Calu3 (cell line): ENCODE results near the gene RIN1. TPM values are rescaled to one million over a fixed set of nuclear protein-coding genes. Genes with fewer than 3 reads are reported as not detected.

Experiments
- BruUV-seq: library from RNA; stranded (reverse); fragments of 400-500 nt; replicated peaks from 2 replicates; lab custom pipeline; 2021; lab: Mats Ljungman, UMichigan
- CTCF ChIA-PET: fragments of 300-600 bp; sonication (Branson Sonifier 250); formaldehyde crosslinking; loops from one replicate; lab custom pipeline; 2022; ENCODE audit warnings: antibody characterized with exemption; lab: Charles Lee
- DNase-seq: peaks from one replicate; pipeline ENCODE4 v3.0.0; 2022
- H3K27ac Mint-ChIP-seq: one replicate; pipeline ENCODE4 v1.8.0; 2022; ENCODE audit warnings: mixed read lengths; ENCODE audit not compliant: unreplicated experiment
- H3K27me3 Mint-ChIP-seq: one replicate; pipeline ENCODE4 v1.8.0; 2022; ENCODE audit warnings: mixed read lengths; ENCODE audit not compliant: unreplicated experiment
- H3K36me3 Mint-ChIP-seq: one replicate; pipeline ENCODE4 v1.8.0; 2022; ENCODE audit warnings: mild to moderate bottlenecking, moderate library complexity, mixed read lengths; ENCODE audit not compliant: insufficient read depth, unreplicated experiment
- H3K4me1 Mint-ChIP-seq: one replicate; pipeline ENCODE4 v1.8.0; 2022; ENCODE audit warnings: mild to moderate bottlenecking, low read depth, mixed read lengths; ENCODE audit not compliant: unreplicated experiment
- H3K4me3 Mint-ChIP-seq: one replicate; pipeline ENCODE4 v1.8.0; 2022; ENCODE audit warnings: mild to moderate bottlenecking, low read depth, moderate library complexity, mixed read lengths; ENCODE audit not compliant: unreplicated experiment
- H3K9me3 Mint-ChIP-seq: one replicate; pipeline ENCODE4 v1.8.0; 2022; ENCODE audit warnings: low read depth, mixed read lengths; ENCODE audit not compliant: unreplicated experiment
- intact Hi-C: fragments of 100-400 bp; cut with micrococcal nuclease; formaldehyde crosslinking; loops from one replicate; pipeline ENCODE4 v1.10.0; 2022; ENCODE audit not compliant: unreplicated experiment
- total RNA-seq: library from RNA; stranded (reverse); gene quantifications from 2 replicates; pipeline ENCODE4 v1.2.3, GENCODE V29; 2022
- TF ChIP-seq, protein P1 (sequence below): fragments of 200-600 bp; IDR thresholded peaks from one replicate; pipeline ENCODE4 v1.8.0; 2022; ENCODE audit warnings: antibody characterized with exemption; ENCODE audit not compliant: unreplicated experiment

Gene RIN1
- total RNA-seq, 1 experiment from 2014 or later, result 17.6 TPM

DNA sequence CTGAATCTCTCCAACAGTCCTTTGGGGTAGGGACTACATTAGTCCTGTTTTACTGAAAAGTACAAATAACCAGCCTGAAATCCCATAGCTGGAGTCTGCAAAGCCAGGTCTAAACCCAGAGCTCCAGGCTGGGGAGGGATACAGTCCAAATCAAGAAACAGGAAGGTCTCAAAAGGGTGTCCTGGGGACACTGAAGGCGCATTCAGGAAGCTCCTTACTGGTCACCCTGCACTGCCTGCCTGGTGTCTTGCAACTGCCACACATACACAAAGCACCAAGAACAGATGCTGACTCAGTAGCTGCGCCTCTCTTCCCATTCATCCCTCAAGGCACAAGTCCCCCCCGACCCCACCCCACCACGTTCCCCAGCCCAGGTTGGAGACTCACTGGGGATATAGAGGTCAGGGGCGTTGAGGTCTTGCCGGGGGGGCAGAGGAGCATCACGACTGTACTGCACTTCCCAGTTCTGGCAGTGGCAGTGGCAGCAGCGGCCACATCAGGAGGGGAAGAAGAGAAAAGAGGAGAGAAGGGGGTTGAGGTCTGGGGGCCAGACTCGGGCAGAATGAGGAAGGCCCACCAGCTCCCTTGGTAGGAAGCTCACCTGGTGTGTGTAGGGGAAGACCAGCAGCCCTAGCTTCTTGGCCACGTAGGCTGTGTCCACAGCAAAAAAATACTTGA is 48.9 kb downstream of the RIN1 start:
- TF ChIP-seq, protein P1, sequence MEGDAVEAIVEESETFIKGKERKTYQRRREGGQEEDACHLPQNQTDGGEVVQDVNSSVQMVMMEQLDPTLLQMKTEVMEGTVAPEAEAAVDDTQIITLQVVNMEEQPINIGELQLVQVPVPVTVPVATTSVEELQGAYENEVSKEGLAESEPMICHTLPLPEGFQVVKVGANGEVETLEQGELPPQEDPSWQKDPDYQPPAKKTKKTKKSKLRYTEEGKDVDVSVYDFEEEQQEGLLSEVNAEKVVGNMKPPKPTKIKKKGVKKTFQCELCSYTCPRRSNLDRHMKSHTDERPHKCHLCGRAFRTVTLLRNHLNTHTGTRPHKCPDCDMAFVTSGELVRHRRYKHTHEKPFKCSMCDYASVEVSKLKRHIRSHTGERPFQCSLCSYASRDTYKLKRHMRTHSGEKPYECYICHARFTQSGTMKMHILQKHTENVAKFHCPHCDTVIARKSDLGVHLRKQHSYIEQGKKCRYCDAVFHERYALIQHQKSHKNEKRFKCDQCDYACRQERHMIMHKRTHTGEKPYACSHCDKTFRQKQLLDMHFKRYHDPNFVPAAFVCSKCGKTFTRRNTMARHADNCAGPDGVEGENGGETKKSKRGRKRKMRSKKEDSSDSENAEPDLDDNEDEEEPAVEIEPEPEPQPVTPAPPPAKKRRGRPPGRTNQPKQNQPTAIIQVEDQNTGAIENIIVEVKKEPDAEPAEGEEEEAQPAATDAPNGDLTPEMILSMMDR, result no peak
- Mint-ChIP-seq H3K9me3 (no peaks in the 10 kb centered on the region), H3K4me1 (peaks cover 17% of the 10 kb centered on the region), H3K27ac (peak overlapping the region; percentile 50), H3K27me3 (peaks cover 16% of the 10 kb centered on the region), H3K36me3 (peaks cover 48% of the 10 kb centered on the region), H3K4me3 (peak overlapping the region; percentile 80)
- intact Hi-C loops, result no loop called here
- no TSS peak for BruUV-seq
- DNase-seq, result no peak
- CTCF ChIA-PET, result interaction anchor here (0.7 kb wide), 1 partner anchor 14 kb away, joined by 8 read pairs; no protein-coding TSS in a partner anchor

DNA sequence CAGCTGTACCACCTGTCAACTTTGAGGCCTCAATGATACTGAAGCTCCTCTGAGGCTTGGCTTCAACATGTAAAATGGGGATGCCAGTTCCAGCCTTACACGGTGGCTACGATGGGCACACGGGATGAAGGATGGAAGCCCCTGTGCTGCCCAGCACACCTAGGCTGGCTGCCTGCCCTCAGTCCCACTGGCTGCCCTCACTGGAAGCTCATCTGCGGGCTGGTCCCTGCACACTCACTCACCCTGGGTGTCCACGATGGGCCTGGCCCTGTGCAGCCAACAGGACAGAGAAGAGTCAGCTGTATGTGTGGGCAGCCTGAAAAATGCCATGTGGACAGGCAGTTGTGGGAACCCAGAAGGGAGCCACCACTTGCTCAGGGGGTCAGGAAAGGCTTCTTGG is 49.5 kb downstream of the RIN1 start:
- no peak for DNase-seq
- peaks cover 20% of the 10 kb centered on the region for H3K4me1 Mint-ChIP-seq
- H3K36me3 Mint-ChIP-seq, result peaks cover 53% of the 10 kb centered on the region
- no peaks in the 10 kb centered on the region for H3K9me3 Mint-ChIP-seq
- BruUV-seq, result no TSS peak
- H3K27me3 Mint-ChIP-seq, result peaks cover 13% of the 10 kb centered on the region
- TF ChIP-seq, protein P1, result no peak
- H3K4me3 Mint-ChIP-seq, result no peak overlapping the region
- H3K27ac Mint-ChIP-seq, result no peak overlapping the region
- CTCF ChIA-PET, result no interaction called here
- intact Hi-C loops, result no loop called here

DNA sequence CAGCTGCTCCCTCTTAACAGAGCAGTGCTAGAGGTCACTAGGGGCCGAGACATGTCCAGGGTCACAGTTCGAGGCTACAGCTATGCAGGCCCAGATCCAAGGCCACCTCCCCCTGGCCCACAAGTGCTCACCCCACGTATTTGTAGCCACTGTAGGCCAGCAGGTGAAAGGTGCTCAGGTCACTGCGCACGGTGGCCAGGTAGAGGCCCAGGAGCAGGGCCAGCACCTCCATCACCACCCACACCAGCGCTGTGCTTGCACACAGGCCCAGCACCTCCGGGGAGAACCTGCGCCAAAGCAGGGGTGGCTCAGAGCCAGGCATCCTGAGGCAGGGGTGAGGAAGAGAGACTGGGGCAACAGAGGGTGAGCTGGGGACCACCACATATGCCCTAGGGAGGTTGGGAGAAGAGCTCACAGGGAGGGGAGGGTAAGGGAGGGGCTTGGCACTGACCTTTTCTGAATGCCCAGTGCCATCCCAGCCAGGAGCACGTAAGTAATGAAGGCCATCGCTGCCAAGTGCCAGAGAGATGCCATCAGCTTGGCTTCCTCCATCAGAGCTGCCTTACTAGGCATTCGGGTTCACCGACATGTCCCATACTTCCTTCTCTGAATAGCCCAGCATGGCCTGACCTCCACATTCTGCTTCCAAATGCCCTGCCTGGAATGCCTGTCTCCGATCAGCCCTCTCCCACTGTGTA is 50.8 kb downstream of the RIN1 start:
- intact Hi-C loops, result no loop called here
- no TSS peak for BruUV-seq
- peaks cover 66% of the 10 kb centered on the region for H3K36me3 Mint-ChIP-seq

DNA sequence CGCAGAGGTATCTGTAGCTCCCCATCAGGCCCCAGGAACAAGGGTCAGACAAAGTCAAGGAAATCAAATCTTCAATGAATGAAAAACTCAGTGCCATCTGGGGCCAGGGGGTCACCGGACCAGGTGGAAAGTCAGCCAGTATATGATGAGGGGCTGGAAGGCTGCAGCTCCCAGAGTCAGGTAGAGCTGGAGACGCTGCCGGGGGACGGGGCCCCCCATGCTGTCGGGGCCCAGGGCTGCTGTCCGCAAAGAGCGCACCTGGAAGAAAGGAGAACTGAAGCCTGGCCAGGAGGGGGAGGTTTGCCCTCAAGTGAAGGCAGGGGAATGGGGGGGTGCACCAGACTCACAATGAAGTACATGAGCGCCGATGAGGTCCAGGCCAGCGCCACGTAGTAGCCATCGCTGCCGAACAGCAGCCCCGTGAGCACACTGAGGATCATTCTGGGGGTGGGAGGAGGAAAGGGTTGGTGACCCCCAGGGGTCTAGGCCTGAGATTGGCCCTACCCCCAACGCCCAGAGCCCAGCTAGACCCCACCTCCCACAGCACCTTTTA is 51.6 kb downstream of the RIN1 start:
- no peak overlapping the region for H3K4me3 Mint-ChIP-seq
- BruUV-seq, result no TSS peak
- TF ChIP-seq, protein P1, result no peak
- peaks cover 61% of the 10 kb centered on the region for H3K36me3 Mint-ChIP-seq
- CTCF ChIA-PET, result interaction anchor here (0.5 to 0.7 kb wide), 2 partner anchors 30 to 375 kb away, joined by 3 to 10 read pairs; no protein-coding TSS in a partner anchor
- H3K9me3 Mint-ChIP-seq, result no peaks in the 10 kb centered on the region
- no peak for DNase-seq
- H3K4me1 Mint-ChIP-seq, result peaks cover 15% of the 10 kb centered on the region
- intact Hi-C loops, result no loop called here
- H3K27ac Mint-ChIP-seq, result no peak overlapping the region
- H3K27me3 Mint-ChIP-seq, result peaks cover 17% of the 10 kb centered on the region

More for the DNA sequence above, 50.8 kb downstream of the RIN1 start:
- Mint-ChIP-seq H3K4me1 (peaks cover 23% of the 10 kb centered on the region), H3K27ac (no peak overlapping the region), H3K9me3 (no peaks in the 10 kb centered on the region), H3K27me3 (peaks cover 13% of the 10 kb centered on the region), H3K4me3 (no peak overlapping the region)
- TF ChIP-seq, protein P1, result no peak
- CTCF ChIA-PET, result no interaction called here
- no peak for DNase-seq
